GM12878 (cell line): ENCODE measurements around the gene FRMD5. TPM values are rescaled to one million over a fixed set of nuclear protein-coding genes. Genes with fewer than 3 reads are reported as not detected.

Experiments used
- ATAC-seq: fragments of 200-7000 bp; cut with Tn5 transposase; 3 replicates; pipeline ENCODE4 v1.9.1; 2020; ENCODE audit warnings: mild to moderate bottlenecking, moderate library complexity
- BruUV-seq: library from RNA; stranded (reverse); fragments of 400-500 nt; replicated peaks from 2 replicates; lab custom pipeline; 2021; lab: Mats Ljungman, UMichigan
- CTCF ChIA-PET: fragments of 300-600 bp; sonication (Branson Sonifier 250); formaldehyde crosslinking; extraction: SDS; loops from one replicate; lab custom pipeline; 2021; ENCODE audit warnings: inconsistent platforms; lab: Yijun Ruan, JAX
- POLR2A ChIA-PET: fragments of 350-600 bp; formaldehyde crosslinking; extraction: SDS; loops from one replicate; lab custom pipeline; 2021; ENCODE audit warnings: inconsistent platforms; lab: Charles Lee
- RAD21 ChIA-PET: fragments of 300-600 bp; sonication (Branson Sonifier 250); formaldehyde crosslinking; loops from one replicate; lab custom pipeline; 2023; ENCODE audit warnings: antibody characterized with exemption; ENCODE audit not compliant: unreplicated experiment; lab: Charles Lee
- SMC1A ChIA-PET: fragments of 300-600 bp; sonication (Branson Sonifier 250); formaldehyde crosslinking; loops from one replicate; lab custom pipeline; 2023; ENCODE audit not compliant: unreplicated experiment, uncharacterized antibody; lab: Charles Lee
- DNase-seq: peaks from one replicate; pipeline ENCODE4 v3.0.0-alpha.2; 2011; ENCODE audit warnings: low read depth, low spot score
- FAIRE-seq: peaks from 3 replicates; lab custom pipeline; 2011; peaks lifted over from hg19 to GRCh38; lab: Jason Lieb, UNC
- H2AFZ ChIP-seq: 2 replicates; pipeline ENCODE4 v1.6.0; 2011; ENCODE audit warnings: low read depth, low read length, control low read depth; ENCODE audit not compliant: control insufficient read depth
- H3K27ac ChIP-seq: 2 replicates; pipeline ENCODE4 v1.5.1; 2011; ENCODE audit warnings: control low read depth; ENCODE audit not compliant: control insufficient read depth, insufficient read depth
- H3K27me3 ChIP-seq, 2 experiments: replicated peaks in 1 of 2; 2 replicates each; pipeline versions ENCODE4 v1.6.0 to v1.6.1; 2011; ENCODE audit warnings: low read length in 1 of 2; ENCODE audit not compliant: control insufficient read depth in 2 of 2, insufficient read depth in 2 of 2
- H3K36me3 ChIP-seq, 2 experiments: 2 replicates each; pipeline ENCODE4 v1.5.1; 2011; ENCODE audit warnings: low read length in 1 of 2; ENCODE audit not compliant: control insufficient read depth in 2 of 2, insufficient read depth in 2 of 2
- H3K4me1 ChIP-seq: 2 replicates; pipeline ENCODE4 v1.6.1; 2011; ENCODE audit warnings: mild to moderate bottlenecking, low read length, moderate library complexity, mixed read lengths; ENCODE audit not compliant: control insufficient read depth, insufficient read depth
- H3K4me2 ChIP-seq: 2 replicates; pipeline ENCODE4 v1.6.0; 2011; ENCODE audit warnings: control low read depth; ENCODE audit not compliant: control insufficient read depth, insufficient read depth
- H3K4me3 ChIP-seq: fragments of 200-600 bp; sonication (generic); 2 replicates; pipeline ENCODE4 v1.5.1; 2016
- H3K79me2 ChIP-seq: 2 replicates; pipeline ENCODE4 v1.6.0; 2011; ENCODE audit warnings: low read length; ENCODE audit not compliant: control insufficient read depth, insufficient read depth
- H3K9ac ChIP-seq: 2 replicates; pipeline ENCODE4 v1.8.0; 2011; ENCODE audit warnings: low read length, control low read depth, mixed read lengths; ENCODE audit not compliant: control insufficient read depth, insufficient read depth
- H3K9me3 ChIP-seq: replicated peaks from 3 replicates; pipeline ENCODE4 v1.5.1; 2011; ENCODE audit warnings: mild to moderate bottlenecking, low read length; ENCODE audit not compliant: control insufficient read depth, insufficient read depth
- H4K20me1 ChIP-seq: 2 replicates; pipeline ENCODE4 v1.6.0; 2011; ENCODE audit not compliant: control insufficient read depth, insufficient read depth
- CHD2 ChIP-seq: IDR thresholded peaks from 2 replicates; pipeline ENCODE4 v1.6.1; 2011; ENCODE audit warnings: low read depth, low read length, improper control_type of control experiment, borderline replicate concordance
- IKZF2 ChIP-seq, 2 experiments: fragments of 450-650 bp; IDR thresholded peaks; 2 replicates each; pipeline ENCODE4 v1.6.1; 2017; ENCODE audit warnings: mild to moderate bottlenecking in 2 of 2, moderate library complexity in 2 of 2
- KAT2A ChIP-seq: conservative IDR thresholded peaks from 2 replicates; pipeline ENCODE4 v1.6.1; 2011; ENCODE audit warnings: low read depth, low read length; ENCODE audit not compliant: control insufficient read depth
- MTA2 ChIP-seq: fragments of 450-650 bp; IDR thresholded peaks from 2 replicates; pipeline ENCODE4 v1.6.1; 2016; ENCODE audit warnings: low read depth, mild to moderate bottlenecking, moderate library complexity
- MYC ChIP-seq: IDR thresholded peaks from 2 replicates; pipeline ENCODE4 v1.6.1; 2011; ENCODE audit warnings: mild to moderate bottlenecking, low read length, moderate library complexity, inconsistent platforms; ENCODE audit not compliant: insufficient read depth, insufficient replicate concordance, insufficient read length, severe bottlenecking
- PML ChIP-seq: IDR thresholded peaks from 2 replicates; pipeline ENCODE4 v1.6.1; 2012; ENCODE audit warnings: low read length, inconsistent platforms
- RAD21 ChIP-seq: IDR thresholded peaks from 2 replicates; pipeline ENCODE4 v1.6.1; 2011; ENCODE audit warnings: mild to moderate bottlenecking, low read depth, low read length, moderate library complexity; ENCODE audit not compliant: insufficient read depth
- RBBP5 ChIP-seq: fragments of 200-600 bp; sonication (generic); conservative IDR thresholded peaks from 2 replicates; pipeline ENCODE4 v1.6.1; 2016
- RCOR1 ChIP-seq: conservative IDR thresholded peaks from 2 replicates; pipeline ENCODE4 v1.6.1; 2012; ENCODE audit warnings: low read depth, low read length, improper control_type of control experiment
- RELA ChIP-seq: fragments of 450-650 bp; IDR thresholded peaks from 2 replicates; pipeline ENCODE4 v1.8.0; 2014; ENCODE audit warnings: borderline replicate concordance; ENCODE audit not compliant: partially characterized antibody
- SMAD1 ChIP-seq: fragments of 450-650 bp; IDR thresholded peaks from 2 replicates; pipeline ENCODE4 v1.6.1; 2018; ENCODE audit warnings: mild to moderate bottlenecking, low read depth; ENCODE audit not compliant: partially characterized antibody
- SMC3 ChIP-seq: IDR thresholded peaks from 2 replicates; pipeline ENCODE4 v1.6.1; 2011; ENCODE audit warnings: low read length, improper control_type of control experiment, borderline replicate concordance
- SP1 ChIP-seq: IDR thresholded peaks from one replicate; pipeline ENCODE4 v1.6.1; 2011; ENCODE audit warnings: low read depth, low read length
- TARDBP ChIP-seq: IDR thresholded peaks from 2 replicates; pipeline ENCODE4 v1.6.1; 2016; ENCODE audit warnings: borderline replicate concordance
- TCF12 ChIP-seq: IDR thresholded peaks from 2 replicates; pipeline ENCODE4 v1.6.1; 2011; ENCODE audit warnings: low read depth, mild to moderate bottlenecking, low read length
- ZNF207 ChIP-seq: fragments of 450-650 bp; IDR thresholded peaks from 2 replicates; pipeline ENCODE4 v1.6.1; 2014; ENCODE audit warnings: antibody characterized with exemption, mild to moderate bottlenecking, borderline replicate concordance
- ZNF217 ChIP-seq: fragments of 450-650 bp; IDR thresholded peaks from 2 replicates; pipeline ENCODE4 v1.6.1; 2017; ENCODE audit warnings: antibody characterized with exemption, mild to moderate bottlenecking
- ZNF24 ChIP-seq: fragments of 450-650 bp; IDR thresholded peaks from 2 replicates; pipeline ENCODE4 v1.6.1; 2017; ENCODE audit warnings: antibody characterized with exemption, mild to moderate bottlenecking
- WGBS: methylation state at CpG from one replicate; pipeline ENCODE4 v1.1.6; 2016; ENCODE audit warnings: low lambda C conversion rate; ENCODE audit not compliant: insufficient replicate concordance, insufficient coverage; ENCODE audit errors: missing lambda C conversion rate; 5-methylcytosine and 5-hydroxymethylcytosine counted together
- in situ Hi-C: fragments of 300-500 bp; cut with MboI; formaldehyde crosslinking; loops from 9 replicates; pipeline ENCODE4 v1.14.3; 2018; ENCODE audit warnings: mixed read lengths
- intact Hi-C: fragments of 100-400 bp; cut with micrococcal nuclease; formaldehyde crosslinking; loops from one replicate; pipeline ENCODE4 v1.14.2; 2022; ENCODE audit not compliant: unreplicated experiment
- polyA plus RNA-seq, 11 experiments: library from polyadenylated mRNA; depleted of rRNA in 4 of 11; unstranded in 6 of 11; stranded (reverse) in 5 of 11; fragments of >200 nt; fragmentation: Nextera tagmentation in 4 of 11; fragmentation: Illumina TruSeq in 1 of 11; extraction: Ambion mirVana in 4 of 11; extraction: Trizol in 1 of 11; gene quantifications; 1 replicate in 1 of 11; 2 replicates in 10 of 11; pipeline versions ENCODE4 v1.2.1 to v1.2.3, GENCODE V29; 2011 to 2016; ENCODE audit warnings: inconsistent platforms in 2 of 11, missing spikeins in 2 of 11, low read depth in 1 of 11
- total RNA-seq, 4 experiments: library from RNA; depleted of rRNA in 3 of 4; stranded (reverse); fragments of >200 nt in 3 of 4; fragmentation: Illumina TruSeq in 1 of 4; extraction: Trizol in 1 of 4; gene quantifications; 2 replicates each; pipeline versions ENCODE4 v1.2.1 to v1.2.3, GENCODE V29; 2013 to 2021
- TF ChIP-seq, protein P1 (sequence below): fragments of 450-650 bp; IDR thresholded peaks from 2 replicates; pipeline ENCODE4 v1.6.1; 2016; ENCODE audit warnings: mild to moderate bottlenecking
- TF ChIP-seq, protein P2 (sequence below): fragments of 450-650 bp; IDR thresholded peaks from 2 replicates; pipeline ENCODE4 v1.6.1; 2018; ENCODE audit warnings: mild to moderate bottlenecking, low read depth, moderate library complexity; ENCODE audit not compliant: partially characterized antibody

The FRMD5 gene
- total and polyA plus RNA-seq, 10 of the 15 experiments (the other 5 are each of a cell fraction or from before 2014, with no cell fraction given) = 0.26 to 6.4 (median 0.68) TPM; not detected in 1

DNA sequence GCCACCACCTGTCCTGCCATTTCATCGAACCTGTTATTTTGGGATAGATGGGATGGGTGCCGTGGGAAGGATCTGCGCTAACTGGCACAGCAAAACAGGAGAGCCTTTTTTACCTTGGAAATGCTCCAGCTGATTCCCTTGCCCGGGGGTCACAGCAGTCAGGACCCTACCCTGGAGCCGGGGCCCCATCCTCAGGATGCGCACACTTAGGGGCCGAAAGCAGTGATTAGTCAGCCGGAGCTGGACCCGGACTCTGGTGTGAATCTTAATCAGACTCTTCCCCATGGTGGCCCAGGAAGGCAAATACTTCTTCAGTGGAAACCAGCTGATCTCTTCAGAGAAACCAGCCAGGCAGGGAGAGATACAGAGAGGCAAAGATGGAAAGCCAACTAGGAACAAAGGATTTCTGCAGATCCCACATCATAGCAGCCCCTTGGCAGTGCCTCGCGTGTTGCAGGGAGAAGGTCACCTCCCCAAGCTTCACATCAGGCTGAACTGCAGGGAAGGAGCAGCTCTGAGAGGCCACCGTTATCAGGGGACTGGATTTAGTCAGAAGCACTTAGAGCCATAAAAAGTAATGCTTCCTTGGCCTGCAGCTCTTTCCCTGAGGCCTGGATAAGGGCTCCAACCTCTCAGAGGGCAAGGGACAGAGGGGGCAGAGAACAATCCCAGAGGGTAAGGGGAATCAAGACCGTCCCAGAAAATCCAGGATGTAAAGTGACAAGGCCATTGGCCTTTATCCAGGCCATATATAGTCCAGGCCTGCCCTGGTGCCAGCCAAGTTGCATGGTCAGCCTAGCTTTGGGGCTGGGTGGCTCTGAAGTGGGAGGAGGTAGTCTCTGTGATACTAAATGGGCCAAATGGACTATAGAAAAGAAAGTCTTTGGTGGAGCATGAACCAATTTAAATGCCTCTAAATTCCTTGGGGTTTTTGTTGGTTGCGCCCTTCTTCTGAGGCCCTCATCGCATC lies 315.4 kb downstream of the FRMD5 start:
- FAIRE-seq = no peak
- in situ Hi-C loops = no loop called here

More for the DNA sequence above, 315.4 kb downstream of the FRMD5 start:
- ChIA-PET CTCF (interaction anchor here (0.6 to 1.0 kb wide), 4 partner anchors 9 to 422 kb away, joined by 3 read pairs; no protein-coding TSS in a partner anchor), SMC1A (no interaction called here), RAD21 (no interaction called here), POLR2A (no interaction called here)
- no peaks in the 10 kb centered on the region for H3K9me3 ChIP-seq
- intact Hi-C loops = no loop called here
- WGBS = 89% methylated on average over 15 of the region's 15 CpGs
- H3K27me3 ChIP-seq = no peaks in the 10 kb centered on the region
- no peak for DNase-seq
- no peak overlapping the region for H3K27ac ChIP-seq
- H4K20me1 ChIP-seq = no peaks in the 10 kb centered on the region
- no peak overlapping the region for H3K9ac ChIP-seq
- no peak overlapping the region for H2AFZ ChIP-seq
- ATAC-seq = no peak
- no peaks in the 10 kb centered on the region for H3K79me2 ChIP-seq
- H3K4me3 ChIP-seq = no peak overlapping the region
- no peak overlapping the region for H3K4me2 ChIP-seq
- no peaks in the 10 kb centered on the region for H3K4me1 ChIP-seq
- TF ChIP-seq, protein P1, sequence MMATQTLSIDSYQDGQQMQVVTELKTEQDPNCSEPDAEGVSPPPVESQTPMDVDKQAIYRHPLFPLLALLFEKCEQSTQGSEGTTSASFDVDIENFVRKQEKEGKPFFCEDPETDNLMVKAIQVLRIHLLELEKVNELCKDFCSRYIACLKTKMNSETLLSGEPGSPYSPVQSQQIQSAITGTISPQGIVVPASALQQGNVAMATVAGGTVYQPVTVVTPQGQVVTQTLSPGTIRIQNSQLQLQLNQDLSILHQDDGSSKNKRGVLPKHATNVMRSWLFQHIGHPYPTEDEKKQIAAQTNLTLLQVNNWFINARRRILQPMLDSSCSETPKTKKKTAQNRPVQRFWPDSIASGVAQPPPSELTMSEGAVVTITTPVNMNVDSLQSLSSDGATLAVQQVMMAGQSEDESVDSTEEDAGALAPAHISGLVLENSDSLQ = no peak
- TF ChIP-seq RELA (no peak), ZNF217 (no peak), SMC3 (no peak), KAT2A (no peak), RBBP5 (no peak), MTA2 (no peak), IKZF2 (IDR thresholded peaks at IDR 0.05) (no peak), TCF12 (no peak), SMAD1 (no peak), SP1 (no peak), ZNF207 (no peak), TARDBP (no peak), PML (no peak), RAD21 (no peak), CHD2 (no peak), MYC (no peak), ZNF24 (no peak), RCOR1 (no peak)
- TF ChIP-seq, protein P2, sequence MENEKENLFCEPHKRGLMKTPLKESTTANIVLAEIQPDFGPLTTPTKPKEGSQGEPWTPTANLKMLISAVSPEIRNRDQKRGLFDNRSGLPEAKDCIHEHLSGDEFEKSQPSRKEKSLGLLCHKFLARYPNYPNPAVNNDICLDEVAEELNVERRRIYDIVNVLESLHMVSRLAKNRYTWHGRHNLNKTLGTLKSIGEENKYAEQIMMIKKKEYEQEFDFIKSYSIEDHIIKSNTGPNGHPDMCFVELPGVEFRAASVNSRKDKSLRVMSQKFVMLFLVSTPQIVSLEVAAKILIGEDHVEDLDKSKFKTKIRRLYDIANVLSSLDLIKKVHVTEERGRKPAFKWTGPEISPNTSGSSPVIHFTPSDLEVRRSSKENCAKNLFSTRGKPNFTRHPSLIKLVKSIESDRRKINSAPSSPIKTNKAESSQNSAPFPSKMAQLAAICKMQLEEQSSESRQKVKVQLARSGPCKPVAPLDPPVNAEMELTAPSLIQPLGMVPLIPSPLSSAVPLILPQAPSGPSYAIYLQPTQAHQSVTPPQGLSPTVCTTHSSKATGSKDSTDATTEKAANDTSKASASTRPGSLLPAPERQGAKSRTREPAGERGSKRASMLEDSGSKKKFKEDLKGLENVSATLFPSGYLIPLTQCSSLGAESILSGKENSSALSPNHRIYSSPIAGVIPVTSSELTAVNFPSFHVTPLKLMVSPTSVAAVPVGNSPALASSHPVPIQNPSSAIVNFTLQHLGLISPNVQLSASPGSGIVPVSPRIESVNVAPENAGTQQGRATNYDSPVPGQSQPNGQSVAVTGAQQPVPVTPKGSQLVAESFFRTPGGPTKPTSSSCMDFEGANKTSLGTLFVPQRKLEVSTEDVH = no peak
- H3K36me3 ChIP-seq = peaks cover 4 to 9% of the 10 kb centered on the region in 2 experiments; a peak in 3 of 4 replicates
- no TSS peak for BruUV-seq
